Measurements from ENCODE around the gene DEPDC1B. TPM values are rescaled to one million over a fixed set of nuclear protein-coding genes. Genes with fewer than 3 reads are reported as not detected.

Gene DEPDC1B
- polyA plus RNA-seq, 1 donor from 2014 or later, result 7.1 TPM

GRCh38 chr5:60636644-60637043, 63.3 kb downstream of the DEPDC1B start:
- TF ChIP-seq REST (IDR thresholded peaks at IDR 0.05; ENCODE audit: borderline replicate concordance) (no peak), RAD21 (conservative IDR thresholded peaks at IDR 0.05) (no peak), EP300 (conservative IDR thresholded peaks at IDR 0.05; ENCODE audit: poor library complexity, severe bottlenecking) (no peak), POLR2AphosphoS5 (IDR thresholded peaks at IDR 0.05) (no peak), SMC3 (conservative IDR thresholded peaks at IDR 0.05; ENCODE audit: poor library complexity) (no peak), TAF1 (IDR thresholded peaks at IDR 0.05; ENCODE audit: low read depth) (no peak)
- no peaks in the 10 kb centered on the region for H3K79me2 ChIP-seq (replicated peaks; ENCODE audit: insufficient read depth, low read length)
- no peaks in the 10 kb centered on the region for H3K9me2 ChIP-seq (ENCODE audit: insufficient read depth, low read length)
- no peaks in the 10 kb centered on the region for H3F3A ChIP-seq (ENCODE audit: insufficient read depth, low read length, poor library complexity, severe bottlenecking)
- H2AFZ ChIP-seq (ENCODE audit: low read depth, low read length), result no peak overlapping the region
- H3K9ac ChIP-seq (ENCODE audit: low read length), result no peak overlapping the region
- no peak overlapping the region for H3K4me3 ChIP-seq (ENCODE audit: low read length)
- H3K27me3 ChIP-seq (ENCODE audit: insufficient read depth, low read depth, low read length), result no peaks in the 10 kb centered on the region
- H3K27ac ChIP-seq (ENCODE audit: low read length), result no peak overlapping the region
- no peak overlapping the region for H3K4me2 ChIP-seq (ENCODE audit: low read length)
- no peaks in the 10 kb centered on the region for H4K20me1 ChIP-seq (ENCODE audit: insufficient read depth)
- no peaks in the 10 kb centered on the region for H3K9me3 ChIP-seq (ENCODE audit: low read length)
- no peaks in the 10 kb centered on the region for H3K36me3 ChIP-seq (ENCODE audit: insufficient read depth, low read length)

DNA sequence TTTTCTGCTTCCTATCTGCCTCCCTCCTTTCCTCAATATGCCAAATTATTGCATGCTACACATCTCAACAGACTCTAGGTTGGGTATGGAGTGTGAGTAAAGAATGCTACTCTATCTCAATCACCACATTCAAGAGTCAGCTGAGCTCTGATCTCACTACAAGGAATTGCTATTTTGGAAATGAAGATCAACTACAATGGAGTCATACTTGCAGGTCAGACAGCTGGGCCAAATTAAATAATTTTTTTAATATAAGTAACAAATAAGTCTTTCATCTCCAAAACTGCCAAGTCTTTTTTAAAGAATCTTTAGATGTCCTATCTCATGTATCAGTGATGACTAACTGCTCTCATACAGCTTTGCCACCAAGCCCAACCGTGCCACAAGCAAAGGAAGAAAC, 64.0 kb downstream of the DEPDC1B start:
- Histone ChIP-seq H3K9me3 (ENCODE audit: low read length) (no peaks in the 10 kb centered on the region), H3K27me3 (ENCODE audit: insufficient read depth, low read depth, low read length) (no peaks in the 10 kb centered on the region), H4K20me1 (ENCODE audit: insufficient read depth) (no peaks in the 10 kb centered on the region), H3K4me2 (ENCODE audit: low read length) (no peak overlapping the region), H3K4me3 (ENCODE audit: low read length) (no peak overlapping the region), H3F3A (ENCODE audit: insufficient read depth, low read length, poor library complexity, severe bottlenecking) (no peaks in the 10 kb centered on the region), H3K9me2 (ENCODE audit: insufficient read depth, low read length) (no peaks in the 10 kb centered on the region), H3K27ac (ENCODE audit: low read length) (no peak overlapping the region), H3K36me3 (ENCODE audit: insufficient read depth, low read length) (no peaks in the 10 kb centered on the region), H2AFZ (ENCODE audit: low read depth, low read length) (no peak overlapping the region), H3K79me2 (replicated peaks; ENCODE audit: insufficient read depth, low read length) (no peaks in the 10 kb centered on the region), H3K9ac (ENCODE audit: low read length) (no peak overlapping the region)
- TF ChIP-seq REST (IDR thresholded peaks at IDR 0.05; ENCODE audit: borderline replicate concordance) (no peak), RAD21 (conservative IDR thresholded peaks at IDR 0.05) (no peak), TAF1 (IDR thresholded peaks at IDR 0.05; ENCODE audit: low read depth) (no peak), POLR2AphosphoS5 (IDR thresholded peaks at IDR 0.05) (no peak), EZH2 (IDR thresholded peaks at IDR 0.05; ENCODE audit: borderline replicate concordance, insufficient read depth, low read length, poor library complexity, severe bottlenecking) (no peak), MXI1 (conservative IDR thresholded peaks at IDR 0.05; ENCODE audit: poor library complexity, severe bottlenecking) (no peak), EP300 (conservative IDR thresholded peaks at IDR 0.05; ENCODE audit: poor library complexity, severe bottlenecking) (no peak), SMC3 (conservative IDR thresholded peaks at IDR 0.05; ENCODE audit: poor library complexity) (no peak)
- TF ChIP-seq, protein P1, sequence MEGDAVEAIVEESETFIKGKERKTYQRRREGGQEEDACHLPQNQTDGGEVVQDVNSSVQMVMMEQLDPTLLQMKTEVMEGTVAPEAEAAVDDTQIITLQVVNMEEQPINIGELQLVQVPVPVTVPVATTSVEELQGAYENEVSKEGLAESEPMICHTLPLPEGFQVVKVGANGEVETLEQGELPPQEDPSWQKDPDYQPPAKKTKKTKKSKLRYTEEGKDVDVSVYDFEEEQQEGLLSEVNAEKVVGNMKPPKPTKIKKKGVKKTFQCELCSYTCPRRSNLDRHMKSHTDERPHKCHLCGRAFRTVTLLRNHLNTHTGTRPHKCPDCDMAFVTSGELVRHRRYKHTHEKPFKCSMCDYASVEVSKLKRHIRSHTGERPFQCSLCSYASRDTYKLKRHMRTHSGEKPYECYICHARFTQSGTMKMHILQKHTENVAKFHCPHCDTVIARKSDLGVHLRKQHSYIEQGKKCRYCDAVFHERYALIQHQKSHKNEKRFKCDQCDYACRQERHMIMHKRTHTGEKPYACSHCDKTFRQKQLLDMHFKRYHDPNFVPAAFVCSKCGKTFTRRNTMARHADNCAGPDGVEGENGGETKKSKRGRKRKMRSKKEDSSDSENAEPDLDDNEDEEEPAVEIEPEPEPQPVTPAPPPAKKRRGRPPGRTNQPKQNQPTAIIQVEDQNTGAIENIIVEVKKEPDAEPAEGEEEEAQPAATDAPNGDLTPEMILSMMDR (IDR thresholded peaks at IDR 0.05; ENCODE audit: poor library complexity, severe bottlenecking), result no peak

Data from neural cell (in vitro differentiated cells).